Astrocyte of the cerebellum (primary cell): Measurements from ENCODE around the gene SIN3B.
A peak's percentile ranks its signal among the peaks of the same experiment; 100 is the strongest.

Source experiments
- DNase-seq: peaks from one replicate; pipeline ENCODE4 v3.0.0-alpha.2; 2011; ENCODE audit warnings: low read depth
- H3K4me3 ChIP-seq: 2 replicates; pipeline ENCODE4 v1.5.1; 2011; ENCODE audit warnings: mild to moderate bottlenecking, low read depth, low read length, moderate library complexity
- CTCF ChIP-seq: IDR thresholded peaks from 2 replicates; pipeline ENCODE4 v1.5.1; 2012; ENCODE audit warnings: low read length, low read depth, moderate library complexity, mild to moderate bottlenecking; ENCODE audit errors: missing control alignments
- in situ Hi-C: cut with HindIII; loops from 2 replicates; pipeline ENCODE4 v1.10.0; 2017; ENCODE audit warnings: low sequenced_read_pairs

SIN3B gene

GRCh38 chr19:16822648-16823047 is 6.5 kb upstream of the SIN3B start:
- TF ChIP-seq CTCF, result no peak
- no peak overlapping the region for H3K4me3 ChIP-seq
- DNase-seq, result no peak
- in situ Hi-C loops, result loop anchor here (10.0 kb wide), 1 partner anchor 142 kb away; no protein-coding TSS in a partner anchor

GRCh38 chr19:16824658-16825311 is 4.4 kb upstream of the SIN3B start:
- DNase-seq, result no peak
- no peak for TF ChIP-seq CTCF
- H3K4me3 ChIP-seq, result peak overlapping the region; percentile 35
- in situ Hi-C loops, result loop anchor here (10.0 kb wide), 1 partner anchor 140 kb away; no protein-coding TSS in a partner anchor

- peak overlapping the region; percentile 35 for H3K4me3 ChIP-seq
- in situ Hi-C loops, result loop anchor here (10.0 kb wide), 1 partner anchor 139 kb away; no protein-coding TSS in a partner anchor
- DNase-seq, result peak; percentile 78
- no peak for TF ChIP-seq CTCF
Observed at GRCh38 chr19:16825312-16826052, 3.7 kb upstream of the SIN3B start.

GRCh38 chr19:16829822-16830289 is 658 bp downstream of the SIN3B start:
- no peak for TF ChIP-seq CTCF
- DNase-seq, result no peak
- peak overlapping the region; percentile 95 for H3K4me3 ChIP-seq
- in situ Hi-C loops, result loop anchor here (10.0 kb wide), 1 partner anchor 135 kb away; no protein-coding TSS in a partner anchor

- peak overlapping the region; percentile 95 for H3K4me3 ChIP-seq
- DNase-seq, result peak; percentile 35
- in situ Hi-C loops, result no loop called here
Observed at GRCh38 chr19:16830679-16831078, 1.5 kb downstream of the SIN3B start.

More at GRCh38 chr19:16830679-16831078, 1.5 kb downstream of the SIN3B start:
- no peak for TF ChIP-seq CTCF
